ENCODE results near the gene SLFN5.
"Not testable (repeated sequence)": the region's sequence is repeated elsewhere in the genome, so short reads cannot be mapped to it uniquely, and the experiment has no call there.

DNA sequence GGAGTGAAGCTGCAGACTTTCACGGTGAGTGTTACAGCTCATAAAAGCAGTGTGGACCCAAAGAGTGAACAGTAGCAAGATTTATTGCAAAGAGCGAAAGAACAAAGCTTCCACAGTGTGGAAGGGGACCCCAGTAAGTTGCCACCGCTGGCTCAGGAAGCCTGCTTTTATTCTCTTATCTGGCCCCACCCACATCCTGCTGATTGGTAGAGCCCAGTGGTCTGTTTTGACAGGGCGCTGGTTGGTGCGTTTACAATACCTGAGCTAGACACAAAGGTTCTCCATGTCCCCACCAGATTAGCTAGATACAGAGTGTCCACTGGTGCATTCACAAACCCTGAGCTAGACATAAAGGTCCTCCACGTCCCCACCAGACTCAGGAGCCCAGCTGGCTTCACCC lies 35.6 kb downstream of the SLFN5 start:
- TF ChIP-seq, protein P1, sequence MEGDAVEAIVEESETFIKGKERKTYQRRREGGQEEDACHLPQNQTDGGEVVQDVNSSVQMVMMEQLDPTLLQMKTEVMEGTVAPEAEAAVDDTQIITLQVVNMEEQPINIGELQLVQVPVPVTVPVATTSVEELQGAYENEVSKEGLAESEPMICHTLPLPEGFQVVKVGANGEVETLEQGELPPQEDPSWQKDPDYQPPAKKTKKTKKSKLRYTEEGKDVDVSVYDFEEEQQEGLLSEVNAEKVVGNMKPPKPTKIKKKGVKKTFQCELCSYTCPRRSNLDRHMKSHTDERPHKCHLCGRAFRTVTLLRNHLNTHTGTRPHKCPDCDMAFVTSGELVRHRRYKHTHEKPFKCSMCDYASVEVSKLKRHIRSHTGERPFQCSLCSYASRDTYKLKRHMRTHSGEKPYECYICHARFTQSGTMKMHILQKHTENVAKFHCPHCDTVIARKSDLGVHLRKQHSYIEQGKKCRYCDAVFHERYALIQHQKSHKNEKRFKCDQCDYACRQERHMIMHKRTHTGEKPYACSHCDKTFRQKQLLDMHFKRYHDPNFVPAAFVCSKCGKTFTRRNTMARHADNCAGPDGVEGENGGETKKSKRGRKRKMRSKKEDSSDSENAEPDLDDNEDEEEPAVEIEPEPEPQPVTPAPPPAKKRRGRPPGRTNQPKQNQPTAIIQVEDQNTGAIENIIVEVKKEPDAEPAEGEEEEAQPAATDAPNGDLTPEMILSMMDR (IDR thresholded peaks at IDR 0.05) = not testable (repeated sequence)
- not testable (repeated sequence) for TF ChIP-seq POLR2A (IDR thresholded peaks at IDR 0.05)
